Transverse colon (tissue), 4 donors: ENCODE data around the gene TTLL5.

Source experiments
- CTCF ChIP-seq, 5 experiments: fragments of 200-600 bp in 3 of 5; fragments of 450-650 bp in 2 of 5; sonication (generic) in 3 of 5; IDR thresholded peaks; 1 replicate in 2 of 5; 2 replicates in 3 of 5; pipeline ENCODE4 v1.5.1; 2016 to 2017; ENCODE audit warnings: antibody characterized with exemption in 5 of 5, inconsistent platforms in 3 of 5, mild to moderate bottlenecking in 2 of 5, moderate library complexity in 1 of 5
- POLR2AphosphoS5 ChIP-seq, 3 donors: sonication (generic); formaldehyde crosslinking; IDR thresholded peaks; one replicate each; pipeline ENCODE4 v1.6.1; 2016; ENCODE audit warnings: antibody characterized with exemption in 3 of 3

- TF ChIP-seq CTCF (IDR thresholded peaks at IDR 0.05) (no peak), POLR2AphosphoS5 (IDR thresholded peaks at IDR 0.05) (no peak)
Measured at GRCh38 chr14:75634848-75635247, 26.2 kb upstream of the TTLL5 start.
